ENCODE results near the gene NXPE1. TPM values are rescaled to one million over a fixed set of nuclear protein-coding genes. Genes with fewer than 3 reads are reported as not detected.
"Not testable (repeated sequence)": the region's sequence is repeated elsewhere in the genome, so short reads cannot be mapped to it uniquely, and the experiment has no call there.

Gene NXPE1
- polyA plus RNA-seq, 1 experiment, result not detected

DNA sequence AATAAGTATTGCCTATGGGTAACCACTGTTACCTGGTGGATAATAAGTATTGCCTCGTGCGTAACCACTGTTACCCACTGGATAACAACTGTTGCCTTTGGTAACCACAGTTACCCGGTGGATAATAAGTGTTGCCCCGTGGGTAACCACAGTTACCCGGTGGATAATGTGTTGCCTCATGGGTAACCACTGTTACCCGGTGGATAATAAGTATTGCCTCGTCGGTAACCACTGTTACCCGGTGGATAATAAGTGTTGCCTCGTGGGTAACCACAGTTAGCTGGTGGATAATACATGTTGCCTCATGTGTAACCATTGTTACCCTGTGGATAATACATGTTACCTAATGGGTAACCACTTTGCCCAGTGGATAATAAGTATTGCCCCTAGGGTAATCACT lies 45.7 kb upstream of the NXPE1 start:
- POLR2A ChIA-PET, result no interaction called here
- H3K36me3 ChIP-seq (ENCODE audit: control insufficient read depth, insufficient read depth, low read length), result no peaks in the 10 kb centered on the region
- CTCF ChIA-PET, result no interaction called here
- no peak for DNase-seq (ENCODE audit: low read depth)
- TF ChIP-seq, protein P1, sequence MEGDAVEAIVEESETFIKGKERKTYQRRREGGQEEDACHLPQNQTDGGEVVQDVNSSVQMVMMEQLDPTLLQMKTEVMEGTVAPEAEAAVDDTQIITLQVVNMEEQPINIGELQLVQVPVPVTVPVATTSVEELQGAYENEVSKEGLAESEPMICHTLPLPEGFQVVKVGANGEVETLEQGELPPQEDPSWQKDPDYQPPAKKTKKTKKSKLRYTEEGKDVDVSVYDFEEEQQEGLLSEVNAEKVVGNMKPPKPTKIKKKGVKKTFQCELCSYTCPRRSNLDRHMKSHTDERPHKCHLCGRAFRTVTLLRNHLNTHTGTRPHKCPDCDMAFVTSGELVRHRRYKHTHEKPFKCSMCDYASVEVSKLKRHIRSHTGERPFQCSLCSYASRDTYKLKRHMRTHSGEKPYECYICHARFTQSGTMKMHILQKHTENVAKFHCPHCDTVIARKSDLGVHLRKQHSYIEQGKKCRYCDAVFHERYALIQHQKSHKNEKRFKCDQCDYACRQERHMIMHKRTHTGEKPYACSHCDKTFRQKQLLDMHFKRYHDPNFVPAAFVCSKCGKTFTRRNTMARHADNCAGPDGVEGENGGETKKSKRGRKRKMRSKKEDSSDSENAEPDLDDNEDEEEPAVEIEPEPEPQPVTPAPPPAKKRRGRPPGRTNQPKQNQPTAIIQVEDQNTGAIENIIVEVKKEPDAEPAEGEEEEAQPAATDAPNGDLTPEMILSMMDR (IDR thresholded peaks at IDR 0.05; ENCODE audit: insufficient read depth, low read depth, low read length), result no peak
- no peak overlapping the region for H3K4me3 ChIP-seq (ENCODE audit: low read depth, low read length)
- H3K27me3 ChIP-seq (ENCODE audit: control insufficient read depth, insufficient read depth, low read length), result no peaks in the 10 kb centered on the region

DNA sequence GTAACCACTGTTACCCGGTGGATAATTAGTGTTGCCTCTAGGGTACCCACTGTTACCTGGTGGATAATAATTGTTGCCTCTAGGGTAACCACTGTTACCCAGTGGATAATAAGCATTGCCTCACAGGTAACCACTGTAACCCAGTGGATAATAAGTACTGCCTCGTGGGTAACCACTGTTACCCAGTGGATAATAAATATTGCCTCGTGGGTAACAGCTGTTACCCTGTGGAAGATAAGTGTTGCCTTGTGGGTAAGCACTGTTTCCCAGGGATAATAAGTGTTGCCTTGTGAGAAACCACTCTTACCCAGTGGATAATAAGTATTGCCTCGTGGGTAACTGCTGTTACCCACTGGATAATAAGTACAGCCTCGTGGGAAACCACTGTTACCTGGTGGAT lies 45.2 kb upstream of the NXPE1 start:
- H3K36me3 ChIP-seq (ENCODE audit: control insufficient read depth, insufficient read depth, low read length), result no peaks in the 10 kb centered on the region
- H3K4me3 ChIP-seq (ENCODE audit: low read depth, low read length), result no peak overlapping the region
- TF ChIP-seq, protein P1 (IDR thresholded peaks at IDR 0.05; ENCODE audit: insufficient read depth, low read depth, low read length), result no peak
- CTCF ChIA-PET, result no interaction called here
- POLR2A ChIA-PET, result no interaction called here
- no peak for DNase-seq (ENCODE audit: low read depth)
- no peaks in the 10 kb centered on the region for H3K27me3 ChIP-seq (ENCODE audit: control insufficient read depth, insufficient read depth, low read length)

DNA sequence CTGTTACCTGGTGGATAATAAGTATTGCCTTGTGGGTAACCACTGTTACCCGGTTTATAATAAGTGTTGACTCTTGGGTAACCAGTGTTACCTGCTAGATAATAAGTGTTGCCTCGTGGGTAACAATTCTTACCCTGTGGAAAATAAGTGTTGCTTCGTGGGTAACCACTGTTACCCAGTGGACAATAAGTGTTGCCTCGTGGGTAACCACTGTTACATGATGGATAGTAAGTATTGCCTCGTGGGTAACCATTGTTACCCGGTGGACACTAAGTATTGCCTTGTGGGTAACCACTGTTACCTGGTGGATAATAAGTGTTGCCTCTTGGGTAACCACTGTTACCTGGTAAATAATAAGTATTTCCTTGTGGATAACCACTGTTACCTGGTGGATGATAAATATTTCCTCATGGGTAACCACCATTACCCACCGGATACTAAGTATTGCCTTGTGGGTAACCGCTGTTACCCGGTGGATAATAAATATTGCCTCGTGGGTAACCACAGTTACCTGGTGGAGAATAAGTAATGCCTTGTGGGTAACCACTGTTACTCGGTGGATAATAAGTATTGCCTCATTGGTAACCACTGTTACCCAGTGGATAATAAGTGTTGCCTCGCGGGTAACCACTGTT lies 44.6 kb upstream of the NXPE1 start:
- Histone ChIP-seq H3K36me3 (ENCODE audit: control insufficient read depth, insufficient read depth, low read length) (no peaks in the 10 kb centered on the region), H3K4me3 (ENCODE audit: low read depth, low read length) (no peak overlapping the region), H3K27me3 (ENCODE audit: control insufficient read depth, insufficient read depth, low read length) (no peaks in the 10 kb centered on the region)
- ChIA-PET CTCF (no interaction called here), POLR2A (no interaction called here)
- DNase-seq (ENCODE audit: low read depth), result no peak
- TF ChIP-seq, protein P1 (IDR thresholded peaks at IDR 0.05; ENCODE audit: insufficient read depth, low read depth, low read length), result no peak

DNA sequence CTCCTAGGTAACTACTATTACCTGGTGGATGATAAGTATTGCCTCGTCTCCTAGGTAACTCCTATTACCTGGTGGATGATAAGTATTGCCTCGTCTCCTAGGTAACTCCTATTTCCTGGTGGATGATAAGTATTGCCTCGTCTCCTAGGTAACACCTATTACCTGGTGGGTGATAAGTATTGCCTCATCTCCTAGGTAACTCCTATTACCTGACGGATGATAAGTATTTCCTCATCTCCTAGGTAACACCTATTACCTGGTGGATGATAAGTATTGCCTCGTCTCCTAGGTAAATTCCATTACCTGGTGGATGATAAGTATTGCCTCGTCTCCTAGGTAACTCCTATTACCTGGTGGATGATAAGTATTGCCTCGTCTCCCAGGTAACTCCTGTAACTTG lies 43.5 kb upstream of the NXPE1 start:
- H3K27me3 ChIP-seq (ENCODE audit: control insufficient read depth, insufficient read depth, low read length); H3K4me3 ChIP-seq (ENCODE audit: low read depth, low read length); H3K36me3 ChIP-seq (ENCODE audit: control insufficient read depth, insufficient read depth, low read length); DNase-seq (ENCODE audit: low read depth); CTCF ChIA-PET; POLR2A ChIA-PET: not testable (repeated sequence)

DNA sequence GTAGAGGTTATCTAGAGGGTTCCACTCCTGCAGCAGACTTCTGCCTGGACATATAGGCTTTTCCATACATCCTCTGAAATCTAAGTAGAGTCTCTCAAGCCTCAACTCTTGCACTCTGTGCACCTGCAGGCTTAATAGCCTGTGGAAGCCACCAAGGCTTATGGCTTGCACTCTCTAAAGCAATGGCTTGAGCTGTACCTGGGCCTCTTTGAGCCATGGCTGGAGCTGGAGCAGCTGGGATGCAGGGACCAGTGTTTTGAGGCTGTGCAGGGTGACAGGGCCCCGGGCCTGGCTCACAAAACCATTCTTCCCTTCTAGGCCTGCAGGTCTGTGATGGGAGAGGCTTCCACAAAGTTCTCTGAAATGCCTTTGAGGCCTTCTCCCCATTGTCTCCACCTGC lies 38.8 kb upstream of the NXPE1 start:
- no peaks in the 10 kb centered on the region for H3K36me3 ChIP-seq (ENCODE audit: control insufficient read depth, insufficient read depth, low read length)
- POLR2A ChIA-PET, result no interaction called here
- TF ChIP-seq, protein P1 (IDR thresholded peaks at IDR 0.05; ENCODE audit: insufficient read depth, low read depth, low read length), result no peak
- H3K4me3 ChIP-seq (ENCODE audit: low read depth, low read length), result no peak overlapping the region
- DNase-seq (ENCODE audit: low read depth), result no peak
- CTCF ChIA-PET, result no interaction called here
- no peaks in the 10 kb centered on the region for H3K27me3 ChIP-seq (ENCODE audit: control insufficient read depth, insufficient read depth, low read length)

DNA sequence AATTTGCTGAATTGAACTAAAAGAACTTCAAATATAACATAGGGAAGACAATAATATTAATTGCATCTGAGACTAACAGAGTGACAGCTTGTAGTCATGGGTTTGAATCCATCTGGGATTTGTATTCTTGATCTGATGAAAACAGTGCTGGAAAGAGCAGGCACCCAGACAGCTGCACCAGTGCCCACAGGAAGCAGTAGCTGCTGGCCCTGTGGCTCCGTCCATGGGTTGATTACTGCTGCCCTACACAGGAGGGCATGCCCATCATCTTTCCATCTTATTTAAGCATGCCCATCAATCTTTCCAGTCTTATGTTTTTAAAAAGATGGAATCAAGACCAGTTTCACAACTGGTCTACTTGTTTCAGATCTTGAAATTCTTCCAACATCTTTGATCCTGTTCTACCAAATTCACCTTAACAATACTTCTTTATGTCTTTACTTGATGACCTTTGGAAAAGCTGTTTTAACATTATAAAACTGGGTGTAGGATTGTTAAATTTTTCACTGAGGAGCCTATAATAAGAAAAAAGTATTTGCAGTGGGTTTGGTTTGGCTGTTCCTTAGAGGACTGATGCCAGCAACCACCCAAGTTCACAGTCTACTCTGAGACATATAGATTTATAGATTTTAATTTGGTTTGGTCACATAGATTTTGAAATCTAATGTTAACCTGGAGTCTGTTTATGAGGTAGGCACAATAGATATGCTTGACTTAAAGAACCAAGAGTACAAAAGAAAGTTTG lies 36.7 kb upstream of the NXPE1 start:
- TF ChIP-seq, protein P1 (IDR thresholded peaks at IDR 0.05; ENCODE audit: insufficient read depth, low read depth, low read length), result no peak
- POLR2A ChIA-PET, result no interaction called here
- no peaks in the 10 kb centered on the region for H3K27me3 ChIP-seq (ENCODE audit: control insufficient read depth, insufficient read depth, low read length)
- DNase-seq (ENCODE audit: low read depth), result no peak
- no peak overlapping the region for H3K4me3 ChIP-seq (ENCODE audit: low read depth, low read length)
- CTCF ChIA-PET, result no interaction called here
- no peaks in the 10 kb centered on the region for H3K36me3 ChIP-seq (ENCODE audit: control insufficient read depth, insufficient read depth, low read length)

Measured in BJ (cell line).